GM12878 (cell line): ENCODE results near the gene ESYT3.

Experiments used
- EP300 ChIP-seq, 2 experiments: fragments of 150-350 bp in 1 of 2; IDR thresholded peaks; 2 replicates each; pipeline ENCODE4 v1.6.1; 2011 to 2012; ENCODE audit warnings: low read depth in 2 of 2, low read length in 2 of 2, borderline replicate concordance in 1 of 2, improper control_type of control experiment in 1 of 2, inconsistent platforms in 1 of 2; ENCODE audit not compliant: control insufficient read depth in 1 of 2
- EZH2 ChIP-seq: IDR thresholded peaks from 2 replicates; pipeline ENCODE4 v1.6.1; 2012; ENCODE audit warnings: low read depth, mild to moderate bottlenecking, control low read depth, inconsistent platforms, low read length, borderline replicate concordance; ENCODE audit not compliant: control insufficient read depth
- GATAD2B ChIP-seq: fragments of 450-650 bp; conservative IDR thresholded peaks from 2 replicates; pipeline ENCODE4 v1.6.1; 2017; ENCODE audit warnings: low read depth, mild to moderate bottlenecking, moderate library complexity
- POLR2A ChIP-seq: IDR thresholded peaks from 2 replicates; pipeline ENCODE4 v1.6.1; 2011; ENCODE audit warnings: low read depth, mild to moderate bottlenecking, low read length
- POLR2AphosphoS5 ChIP-seq: IDR thresholded peaks from 2 replicates; pipeline ENCODE4 v1.6.1; 2011; ENCODE audit warnings: mild to moderate bottlenecking, low read length, inconsistent platforms
- RB1 ChIP-seq: fragments of 450-650 bp; formaldehyde crosslinking; IDR thresholded peaks from 2 replicates; pipeline ENCODE4 v1.6.1; 2017; ENCODE audit warnings: mild to moderate bottlenecking, borderline replicate concordance
- SIN3A ChIP-seq: IDR thresholded peaks from 2 replicates; pipeline ENCODE4 v1.6.1; 2012; ENCODE audit warnings: low read depth, low read length, improper control_type of control experiment
- SMC3 ChIP-seq: IDR thresholded peaks from 2 replicates; pipeline ENCODE4 v1.6.1; 2011; ENCODE audit warnings: low read length, improper control_type of control experiment, borderline replicate concordance
- TCF7 ChIP-seq: IDR thresholded peaks from 2 replicates; pipeline ENCODE4 v1.6.1; 2014; ENCODE audit warnings: antibody characterized with exemption, borderline replicate concordance
- ZNF687 ChIP-seq: fragments of 450-650 bp; IDR thresholded peaks from 2 replicates; pipeline ENCODE4 v1.6.1; 2017; ENCODE audit warnings: mild to moderate bottlenecking, moderate library complexity
- ZZZ3 ChIP-seq: IDR thresholded peaks from 2 replicates; pipeline ENCODE4 v1.6.1; 2011; ENCODE audit warnings: low read depth; ENCODE audit not compliant: control insufficient read depth, insufficient read length
- TF ChIP-seq, protein P1 (sequence below): IDR thresholded peaks from 2 replicates; pipeline ENCODE4 v1.6.1; 2012; ENCODE audit warnings: mild to moderate bottlenecking, low read depth, low read length
- TF ChIP-seq, protein P2 (sequence below), 3 experiments: IDR thresholded peaks in 2 of 3; conservative IDR thresholded peaks in 1 of 3; 2 replicates each; pipeline ENCODE4 v1.5.1; 2011; ENCODE audit warnings: low read depth in 3 of 3, low read length in 3 of 3, mild to moderate bottlenecking in 3 of 3, control low read depth in 2 of 3, moderate library complexity in 2 of 3, inconsistent platforms in 1 of 3, mixed read lengths in 1 of 3; ENCODE audit not compliant: control insufficient read depth in 2 of 3, insufficient read depth in 1 of 3; ENCODE audit errors: extremely low read depth in 1 of 3
- TF ChIP-seq, protein P3 (sequence below): IDR thresholded peaks from 2 replicates; pipeline ENCODE4 v1.6.1; 2011; ENCODE audit warnings: mild to moderate bottlenecking, low read depth, low read length, moderate library complexity; ENCODE audit not compliant: insufficient replicate concordance

- no peak for TF ChIP-seq EP300 (IDR thresholded peaks at IDR 0.05; ENCODE audit: borderline replicate concordance in 1 of 2, control insufficient read depth in 1 of 2, low read depth in 2 of 2, low read length in 2 of 2)
- no peak for TF ChIP-seq POLR2AphosphoS5
- TF ChIP-seq RB1: no peak
- TF ChIP-seq EZH2: no peak
- TF ChIP-seq ZZZ3: no peak
- no peak for TF ChIP-seq SIN3A
- no peak for TF ChIP-seq GATAD2B
- no peak for TF ChIP-seq POLR2A
- TF ChIP-seq TCF7: no peak
- TF ChIP-seq, protein P1, sequence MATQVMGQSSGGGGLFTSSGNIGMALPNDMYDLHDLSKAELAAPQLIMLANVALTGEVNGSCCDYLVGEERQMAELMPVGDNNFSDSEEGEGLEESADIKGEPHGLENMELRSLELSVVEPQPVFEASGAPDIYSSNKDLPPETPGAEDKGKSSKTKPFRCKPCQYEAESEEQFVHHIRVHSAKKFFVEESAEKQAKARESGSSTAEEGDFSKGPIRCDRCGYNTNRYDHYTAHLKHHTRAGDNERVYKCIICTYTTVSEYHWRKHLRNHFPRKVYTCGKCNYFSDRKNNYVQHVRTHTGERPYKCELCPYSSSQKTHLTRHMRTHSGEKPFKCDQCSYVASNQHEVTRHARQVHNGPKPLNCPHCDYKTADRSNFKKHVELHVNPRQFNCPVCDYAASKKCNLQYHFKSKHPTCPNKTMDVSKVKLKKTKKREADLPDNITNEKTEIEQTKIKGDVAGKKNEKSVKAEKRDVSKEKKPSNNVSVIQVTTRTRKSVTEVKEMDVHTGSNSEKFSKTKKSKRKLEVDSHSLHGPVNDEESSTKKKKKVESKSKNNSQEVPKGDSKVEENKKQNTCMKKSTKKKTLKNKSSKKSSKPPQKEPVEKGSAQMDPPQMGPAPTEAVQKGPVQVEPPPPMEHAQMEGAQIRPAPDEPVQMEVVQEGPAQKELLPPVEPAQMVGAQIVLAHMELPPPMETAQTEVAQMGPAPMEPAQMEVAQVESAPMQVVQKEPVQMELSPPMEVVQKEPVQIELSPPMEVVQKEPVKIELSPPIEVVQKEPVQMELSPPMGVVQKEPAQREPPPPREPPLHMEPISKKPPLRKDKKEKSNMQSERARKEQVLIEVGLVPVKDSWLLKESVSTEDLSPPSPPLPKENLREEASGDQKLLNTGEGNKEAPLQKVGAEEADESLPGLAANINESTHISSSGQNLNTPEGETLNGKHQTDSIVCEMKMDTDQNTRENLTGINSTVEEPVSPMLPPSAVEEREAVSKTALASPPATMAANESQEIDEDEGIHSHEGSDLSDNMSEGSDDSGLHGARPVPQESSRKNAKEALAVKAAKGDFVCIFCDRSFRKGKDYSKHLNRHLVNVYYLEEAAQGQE: no peak
- TF ChIP-seq ZNF687: no peak
- TF ChIP-seq, protein P2, sequence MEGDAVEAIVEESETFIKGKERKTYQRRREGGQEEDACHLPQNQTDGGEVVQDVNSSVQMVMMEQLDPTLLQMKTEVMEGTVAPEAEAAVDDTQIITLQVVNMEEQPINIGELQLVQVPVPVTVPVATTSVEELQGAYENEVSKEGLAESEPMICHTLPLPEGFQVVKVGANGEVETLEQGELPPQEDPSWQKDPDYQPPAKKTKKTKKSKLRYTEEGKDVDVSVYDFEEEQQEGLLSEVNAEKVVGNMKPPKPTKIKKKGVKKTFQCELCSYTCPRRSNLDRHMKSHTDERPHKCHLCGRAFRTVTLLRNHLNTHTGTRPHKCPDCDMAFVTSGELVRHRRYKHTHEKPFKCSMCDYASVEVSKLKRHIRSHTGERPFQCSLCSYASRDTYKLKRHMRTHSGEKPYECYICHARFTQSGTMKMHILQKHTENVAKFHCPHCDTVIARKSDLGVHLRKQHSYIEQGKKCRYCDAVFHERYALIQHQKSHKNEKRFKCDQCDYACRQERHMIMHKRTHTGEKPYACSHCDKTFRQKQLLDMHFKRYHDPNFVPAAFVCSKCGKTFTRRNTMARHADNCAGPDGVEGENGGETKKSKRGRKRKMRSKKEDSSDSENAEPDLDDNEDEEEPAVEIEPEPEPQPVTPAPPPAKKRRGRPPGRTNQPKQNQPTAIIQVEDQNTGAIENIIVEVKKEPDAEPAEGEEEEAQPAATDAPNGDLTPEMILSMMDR (IDR thresholded peaks at IDR 0.05 in 2 of 3, conservative IDR thresholded peaks at IDR 0.05 in 1 of 3; ENCODE audit: control insufficient read depth in 2 of 3, extremely low read depth in 1 of 3, insufficient read depth in 1 of 3, low read depth in 3 of 3, low read length in 3 of 3): no peak
- TF ChIP-seq SMC3: no peak
- TF ChIP-seq, protein P3, sequence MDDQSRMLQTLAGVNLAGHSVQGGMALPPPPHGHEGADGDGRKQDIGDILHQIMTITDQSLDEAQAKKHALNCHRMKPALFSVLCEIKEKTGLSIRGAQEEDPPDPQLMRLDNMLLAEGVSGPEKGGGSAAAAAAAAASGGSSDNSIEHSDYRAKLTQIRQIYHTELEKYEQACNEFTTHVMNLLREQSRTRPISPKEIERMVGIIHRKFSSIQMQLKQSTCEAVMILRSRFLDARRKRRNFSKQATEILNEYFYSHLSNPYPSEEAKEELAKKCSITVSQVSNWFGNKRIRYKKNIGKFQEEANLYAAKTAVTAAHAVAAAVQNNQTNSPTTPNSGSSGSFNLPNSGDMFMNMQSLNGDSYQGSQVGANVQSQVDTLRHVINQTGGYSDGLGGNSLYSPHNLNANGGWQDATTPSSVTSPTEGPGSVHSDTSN: no peak
These were observed 16.4 kb downstream of the ESYT3 start for GRCh38 chr3:138450704-138451424.
